ENCODE data around the gene LRMDA. TPM values are rescaled to one million over a fixed set of nuclear protein-coding genes. Genes with fewer than 3 reads are reported as not detected.

LRMDA gene
- total RNA-seq, 1 experiment from 2014 or later = not detected

- ChIA-PET POLR2A (ENCODE audit: low non-redundant PET) (no interaction called here), CTCF (no interaction called here)
- Histone ChIP-seq H3K9me3 (ENCODE audit: low read depth, low read length, poor library complexity, severe bottlenecking) (no peaks in the 10 kb centered on the region), H3K36me3 (ENCODE audit: insufficient read depth, low read length, poor library complexity, severe bottlenecking) (no peaks in the 10 kb centered on the region), H3K27ac (ENCODE audit: low read depth, low read length, poor library complexity, severe bottlenecking) (no peak overlapping the region), H3K27me3 (replicated peaks; ENCODE audit: insufficient read depth, low read depth, low read length, poor library complexity) (peaks cover 7% of the 10 kb centered on the region), H3K4me3 (ENCODE audit: low read depth, low read length, poor library complexity, severe bottlenecking) (no peak overlapping the region), H3K4me1 (ENCODE audit: insufficient read depth, low read length, poor library complexity, severe bottlenecking) (no peaks in the 10 kb centered on the region)
- DNase-seq (ENCODE audit: low spot score) = no peak
- no TSS peak for BruUV-seq (replicated peaks)
- intact Hi-C loops (cut with micrococcal nuclease; ENCODE audit: unreplicated experiment) = no loop called here
- TF ChIP-seq EZH2 (IDR thresholded peaks at IDR 0.05; ENCODE audit: borderline replicate concordance, low read depth, low read length, poor library complexity, severe bottlenecking) = no peak
- no peak for TF ChIP-seq CTCF (conservative IDR thresholded peaks at IDR 0.05; ENCODE audit: low read depth, low read length)
Observed at GRCh38 chr10:75763652-75764051, 332.2 kb downstream of the LRMDA start.

- Histone ChIP-seq H3K27me3 (replicated peaks; ENCODE audit: insufficient read depth, low read depth, low read length, poor library complexity) (peaks cover 7% of the 10 kb centered on the region), H3K4me3 (ENCODE audit: low read depth, low read length, poor library complexity, severe bottlenecking) (no peak overlapping the region), H3K4me1 (ENCODE audit: insufficient read depth, low read length, poor library complexity, severe bottlenecking) (no peaks in the 10 kb centered on the region), H3K9me3 (ENCODE audit: low read depth, low read length, poor library complexity, severe bottlenecking) (no peaks in the 10 kb centered on the region), H3K27ac (ENCODE audit: low read depth, low read length, poor library complexity, severe bottlenecking) (no peak overlapping the region), H3K36me3 (ENCODE audit: insufficient read depth, low read length, poor library complexity, severe bottlenecking) (no peaks in the 10 kb centered on the region)
- no TSS peak for BruUV-seq (replicated peaks)
- POLR2A ChIA-PET (ENCODE audit: low non-redundant PET) = no interaction called here
- DNase-seq (ENCODE audit: low spot score) = no peak
- CTCF ChIA-PET = no interaction called here
- TF ChIP-seq CTCF (conservative IDR thresholded peaks at IDR 0.05; ENCODE audit: low read depth, low read length) = no peak
- TF ChIP-seq EZH2 (IDR thresholded peaks at IDR 0.05; ENCODE audit: borderline replicate concordance, low read depth, low read length, poor library complexity, severe bottlenecking) = no peak
- intact Hi-C loops (cut with micrococcal nuclease; ENCODE audit: unreplicated experiment) = no loop called here
Observed at GRCh38 chr10:75764974-75765788, 333.8 kb downstream of the LRMDA start.

DNA sequence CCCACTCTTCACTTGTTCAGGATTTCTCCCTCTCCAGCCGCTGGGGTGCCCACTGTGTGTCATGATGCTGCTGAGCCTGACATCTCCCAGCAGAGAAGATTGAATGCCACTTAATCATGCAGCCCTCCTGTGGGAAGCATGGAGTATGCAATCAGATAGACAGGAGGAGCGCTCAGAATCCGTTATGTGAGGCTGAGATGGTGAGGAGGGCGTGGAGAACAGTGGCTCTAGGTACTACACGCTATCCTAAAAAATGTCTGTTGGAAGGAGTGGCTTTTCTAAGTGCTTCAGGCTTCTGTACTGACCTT lies 334.3 kb downstream of the LRMDA start:
- Histone ChIP-seq H3K4me1 (ENCODE audit: insufficient read depth, low read length, poor library complexity, severe bottlenecking) (no peaks in the 10 kb centered on the region), H3K27ac (ENCODE audit: low read depth, low read length, poor library complexity, severe bottlenecking) (no peak overlapping the region), H3K9me3 (ENCODE audit: low read depth, low read length, poor library complexity, severe bottlenecking) (no peaks in the 10 kb centered on the region), H3K36me3 (ENCODE audit: insufficient read depth, low read length, poor library complexity, severe bottlenecking) (no peaks in the 10 kb centered on the region), H3K27me3 (replicated peaks; ENCODE audit: insufficient read depth, low read depth, low read length, poor library complexity) (peaks cover 7% of the 10 kb centered on the region), H3K4me3 (ENCODE audit: low read depth, low read length, poor library complexity, severe bottlenecking) (no peak overlapping the region)
- ChIA-PET POLR2A (ENCODE audit: low non-redundant PET) (no interaction called here), CTCF (no interaction called here)
- TF ChIP-seq CTCF (conservative IDR thresholded peaks at IDR 0.05; ENCODE audit: low read depth, low read length) (no peak), EZH2 (IDR thresholded peaks at IDR 0.05; ENCODE audit: borderline replicate concordance, low read depth, low read length, poor library complexity, severe bottlenecking) (no peak)
- intact Hi-C loops (cut with micrococcal nuclease; ENCODE audit: unreplicated experiment) = no loop called here
- BruUV-seq (replicated peaks) = no TSS peak
- DNase-seq (ENCODE audit: low spot score) = no peak
